GM12878 (cell line): ENCODE measurements around the gene TOM1L2.

ENCODE experiments used
- GABPA ChIP-seq: IDR thresholded peaks from 2 replicates; pipeline ENCODE4 v1.6.1; 2014; ENCODE audit warnings: antibody characterized with exemption, low read depth, mild to moderate bottlenecking, inconsistent platforms
- GATAD2B ChIP-seq: fragments of 450-650 bp; conservative IDR thresholded peaks from 2 replicates; pipeline ENCODE4 v1.6.1; 2017; ENCODE audit warnings: low read depth, mild to moderate bottlenecking, moderate library complexity
- MTA3 ChIP-seq: IDR thresholded peaks from 2 replicates; pipeline ENCODE4 v1.6.1; 2012; ENCODE audit warnings: low read length, inconsistent platforms, borderline replicate concordance
- NFIC ChIP-seq: IDR thresholded peaks from 2 replicates; pipeline ENCODE4 v1.6.1; 2012; ENCODE audit warnings: low read depth, mild to moderate bottlenecking, inconsistent platforms, low read length, moderate library complexity
- POLR2A ChIP-seq: IDR thresholded peaks from 2 replicates; pipeline ENCODE4 v1.6.1; 2011; ENCODE audit warnings: low read depth, mild to moderate bottlenecking, low read length
- TF ChIP-seq, protein P1 (sequence below): IDR thresholded peaks from 2 replicates; pipeline ENCODE4 v1.6.1; 2012; ENCODE audit warnings: mild to moderate bottlenecking, low read depth, low read length

DNA sequence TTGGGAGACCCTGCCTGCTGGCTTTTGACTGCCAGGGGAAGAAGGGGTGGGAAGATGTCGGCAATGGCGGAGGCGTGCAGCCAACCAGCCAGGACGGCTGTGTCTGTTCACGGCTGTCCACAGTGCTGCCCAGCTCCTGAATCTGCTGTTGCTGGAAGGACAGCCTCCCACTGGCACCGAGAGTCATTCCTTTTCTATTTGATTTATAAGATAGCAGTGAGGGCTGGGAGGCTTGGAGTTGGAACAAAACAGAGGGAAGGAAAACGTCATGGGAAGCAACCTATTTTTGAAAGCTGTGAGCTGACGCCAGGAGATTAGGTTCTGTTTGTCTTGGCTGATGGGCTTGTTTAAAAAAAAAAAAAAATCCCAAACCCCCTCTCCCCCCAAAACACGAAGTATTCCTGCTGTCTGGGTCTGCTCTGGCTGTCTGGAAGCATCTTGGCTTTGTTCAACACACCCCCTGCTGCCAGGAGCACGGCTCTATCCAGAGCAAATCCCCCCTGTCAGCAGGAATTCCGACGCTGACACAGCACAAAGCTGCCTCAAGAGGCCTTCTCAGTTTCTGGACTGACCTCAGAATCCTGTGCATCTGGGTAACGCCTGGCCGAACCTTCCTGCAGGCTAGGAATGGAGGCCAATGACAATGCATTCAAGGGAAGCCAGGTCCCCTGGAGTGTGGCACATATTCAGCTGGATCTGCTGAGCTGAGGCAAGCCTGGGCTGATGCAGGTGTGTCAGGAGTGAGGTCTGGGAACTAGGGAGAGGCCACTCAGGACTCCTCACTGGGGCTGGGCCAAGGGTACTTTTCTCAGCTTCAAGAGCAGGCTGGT is 94.5 kb downstream of the TOM1L2 start:
- TF ChIP-seq POLR2A: no peak
- no peak for TF ChIP-seq NFIC
- TF ChIP-seq GATAD2B: no peak
- no peak for TF ChIP-seq MTA3
- TF ChIP-seq GABPA: no peak
- TF ChIP-seq, protein P1, sequence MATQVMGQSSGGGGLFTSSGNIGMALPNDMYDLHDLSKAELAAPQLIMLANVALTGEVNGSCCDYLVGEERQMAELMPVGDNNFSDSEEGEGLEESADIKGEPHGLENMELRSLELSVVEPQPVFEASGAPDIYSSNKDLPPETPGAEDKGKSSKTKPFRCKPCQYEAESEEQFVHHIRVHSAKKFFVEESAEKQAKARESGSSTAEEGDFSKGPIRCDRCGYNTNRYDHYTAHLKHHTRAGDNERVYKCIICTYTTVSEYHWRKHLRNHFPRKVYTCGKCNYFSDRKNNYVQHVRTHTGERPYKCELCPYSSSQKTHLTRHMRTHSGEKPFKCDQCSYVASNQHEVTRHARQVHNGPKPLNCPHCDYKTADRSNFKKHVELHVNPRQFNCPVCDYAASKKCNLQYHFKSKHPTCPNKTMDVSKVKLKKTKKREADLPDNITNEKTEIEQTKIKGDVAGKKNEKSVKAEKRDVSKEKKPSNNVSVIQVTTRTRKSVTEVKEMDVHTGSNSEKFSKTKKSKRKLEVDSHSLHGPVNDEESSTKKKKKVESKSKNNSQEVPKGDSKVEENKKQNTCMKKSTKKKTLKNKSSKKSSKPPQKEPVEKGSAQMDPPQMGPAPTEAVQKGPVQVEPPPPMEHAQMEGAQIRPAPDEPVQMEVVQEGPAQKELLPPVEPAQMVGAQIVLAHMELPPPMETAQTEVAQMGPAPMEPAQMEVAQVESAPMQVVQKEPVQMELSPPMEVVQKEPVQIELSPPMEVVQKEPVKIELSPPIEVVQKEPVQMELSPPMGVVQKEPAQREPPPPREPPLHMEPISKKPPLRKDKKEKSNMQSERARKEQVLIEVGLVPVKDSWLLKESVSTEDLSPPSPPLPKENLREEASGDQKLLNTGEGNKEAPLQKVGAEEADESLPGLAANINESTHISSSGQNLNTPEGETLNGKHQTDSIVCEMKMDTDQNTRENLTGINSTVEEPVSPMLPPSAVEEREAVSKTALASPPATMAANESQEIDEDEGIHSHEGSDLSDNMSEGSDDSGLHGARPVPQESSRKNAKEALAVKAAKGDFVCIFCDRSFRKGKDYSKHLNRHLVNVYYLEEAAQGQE: no peak
